GM18861 (cell line): ENCODE results near the gene JPH2.
"Not testable (repeated sequence)": the region's sequence is repeated elsewhere in the genome, so short reads cannot be mapped to it uniquely, and the experiment has no call there.

Experiments used
- ATAC-seq: cut with Tn5 transposase; IDR thresholded peaks from one replicate; pipeline ENCODE4 v1.9.1; 2021; ENCODE audit not compliant: unreplicated experiment

Gene JPH2

DNA sequence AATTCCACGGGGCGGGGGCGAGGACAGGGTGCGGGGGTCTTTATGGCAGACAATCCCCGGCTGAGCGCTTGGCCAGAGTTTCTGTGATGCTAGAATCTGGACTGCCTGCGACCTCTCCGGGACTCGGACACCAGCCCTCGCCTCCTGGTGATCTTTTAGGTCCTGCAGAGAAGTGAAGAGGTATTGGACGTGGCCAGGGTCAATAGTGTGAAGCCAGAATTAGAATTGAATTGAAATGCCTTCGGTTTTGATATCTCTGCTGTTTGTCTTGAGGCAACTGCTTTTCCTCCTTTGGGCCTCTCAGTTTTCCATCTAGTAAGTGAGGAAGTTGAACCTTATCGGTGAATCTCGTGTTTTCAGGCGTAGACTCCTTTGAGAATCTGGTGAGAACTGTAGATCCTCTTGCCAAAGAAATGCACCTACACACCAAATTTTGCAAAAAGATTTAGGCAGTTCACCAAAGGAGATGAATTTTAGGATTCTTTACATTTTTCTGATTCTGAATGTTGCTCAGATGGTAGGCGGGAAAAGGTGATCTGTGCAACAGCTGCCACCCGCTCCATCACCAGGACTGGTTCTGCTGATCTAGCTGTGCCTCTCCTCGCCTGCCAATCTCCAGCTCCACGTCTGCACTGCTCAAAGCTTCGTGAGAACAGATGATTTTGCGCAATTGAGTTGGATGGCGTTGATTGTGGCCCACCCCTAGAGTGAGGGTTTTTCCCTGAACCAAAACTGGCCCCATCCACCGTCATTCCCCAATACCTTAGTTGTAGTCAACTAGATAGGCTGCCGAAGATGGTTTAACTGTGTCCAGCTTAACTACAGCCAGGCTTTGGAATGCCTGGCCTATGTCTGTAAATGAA, 24.4 kb upstream of the JPH2 start:
- ATAC-seq = no peak

DNA sequence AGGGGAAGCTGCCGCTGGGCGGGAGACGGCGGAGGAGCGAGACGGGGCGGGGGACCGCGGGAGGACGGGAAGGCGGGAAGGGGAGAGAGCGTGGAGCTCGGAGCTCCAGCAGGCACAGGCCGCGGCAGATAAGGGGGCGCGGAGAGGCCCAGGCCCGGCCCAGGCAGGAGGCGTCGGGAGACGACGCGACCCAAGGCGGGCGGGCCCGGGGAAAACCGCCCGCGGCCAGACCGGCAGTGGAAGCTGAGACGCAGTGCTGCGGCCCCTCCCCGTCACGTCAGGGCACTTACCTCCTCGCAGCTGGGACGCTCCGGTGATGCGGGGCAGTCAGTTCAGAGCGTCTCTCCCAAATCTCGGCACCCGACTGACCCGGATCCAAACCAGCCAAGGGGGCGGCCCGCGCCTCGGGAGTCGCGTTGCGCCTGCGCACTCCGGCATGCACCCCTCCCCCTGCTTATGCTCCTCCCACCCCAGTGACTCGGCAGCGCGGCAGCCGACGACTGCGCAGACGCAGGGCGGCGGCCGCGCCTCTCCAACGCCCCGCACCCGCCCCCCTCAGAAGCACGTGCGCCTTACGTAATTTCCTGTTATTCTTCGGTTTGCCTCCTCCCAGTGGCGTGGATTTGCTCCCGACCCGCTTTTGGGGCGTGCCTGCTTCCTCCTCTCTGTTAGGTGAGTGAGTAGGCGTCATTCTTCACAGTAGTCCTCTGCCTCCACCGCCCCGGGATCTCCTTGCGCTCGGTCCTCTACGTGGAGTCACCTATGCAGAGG, 23.6 kb upstream of the JPH2 start, which contains the start of gene OSER1:
TSS of gene OSER1 (minus strand) at position 366 of the 771 bp plus-strand sequence. CDS start 3,814 bp downstream, outside the sequence.
- ATAC-seq = peak; percentile 71

DNA sequence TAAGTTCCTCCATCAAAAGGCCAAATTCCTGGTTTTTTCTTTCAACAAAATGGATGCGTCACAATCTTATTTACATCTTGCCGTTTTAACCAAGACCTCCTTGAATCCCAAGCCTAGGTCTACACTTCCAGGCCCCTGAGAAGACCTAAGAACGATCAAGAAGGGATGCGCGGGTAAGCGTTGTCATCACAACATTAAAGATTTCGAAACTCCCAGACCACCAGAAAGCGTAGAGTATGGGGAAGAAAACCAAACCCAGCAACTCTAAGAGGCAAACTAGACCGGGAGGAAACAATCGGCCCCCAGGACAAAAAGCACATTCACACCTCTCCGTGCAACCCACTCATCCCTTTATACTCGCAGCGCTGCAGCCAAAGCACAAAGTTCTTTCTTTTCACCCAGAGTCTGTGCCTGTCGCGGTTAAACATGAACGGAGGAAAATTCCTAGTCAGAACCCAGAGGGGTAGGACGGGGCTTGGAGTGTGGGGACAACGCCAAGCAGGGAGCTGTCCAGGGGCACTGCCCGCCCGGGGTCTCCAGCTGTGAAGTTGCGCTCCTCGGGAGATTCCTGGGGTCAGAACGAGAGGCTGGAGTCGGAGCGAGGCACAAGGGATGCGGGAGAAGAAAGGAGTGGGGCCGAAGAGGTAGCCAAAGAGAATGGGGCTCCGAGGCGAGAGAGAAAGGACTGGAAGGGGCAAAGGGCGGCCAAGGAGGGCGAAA, 22.9 kb upstream of the JPH2 start:
- no peak for ATAC-seq

DNA sequence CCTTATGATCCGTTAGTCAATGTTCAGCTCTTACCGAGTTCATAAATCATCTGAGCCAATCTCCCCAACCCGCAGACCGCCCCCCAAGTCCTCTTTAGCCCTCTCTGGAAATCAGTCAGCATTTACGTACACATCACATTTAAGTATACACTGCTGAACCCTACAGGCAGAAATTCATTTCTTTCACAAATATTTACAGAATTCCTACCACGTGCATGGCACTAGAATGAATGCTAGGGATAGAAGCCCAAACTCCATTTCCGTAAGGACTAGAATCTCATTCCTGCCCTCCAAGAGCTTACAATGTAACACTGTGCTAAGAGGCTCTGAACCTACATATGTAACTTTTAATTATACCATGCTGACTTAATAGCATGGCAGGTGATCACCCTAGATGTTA, 21.8 kb upstream of the JPH2 start:
- ATAC-seq = no peak

DNA sequence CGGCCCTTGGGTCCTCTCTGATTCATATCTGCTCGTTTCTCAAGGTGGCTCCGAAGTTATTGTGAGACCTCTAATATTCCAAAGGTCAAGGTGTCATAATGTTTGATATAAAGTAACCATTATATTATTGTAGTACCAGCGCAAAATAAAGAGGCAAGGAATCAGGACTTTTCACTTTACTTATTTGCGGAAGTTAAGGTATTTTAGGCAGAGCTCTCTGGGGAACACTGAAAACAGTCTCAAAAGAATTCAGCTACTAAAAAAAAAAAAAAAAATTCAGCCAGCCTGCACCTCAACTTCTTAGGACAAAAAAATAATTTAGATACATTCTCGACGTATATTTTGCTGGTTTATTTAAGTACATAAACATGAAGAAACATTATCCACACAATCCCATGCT, 21.2 kb upstream of the JPH2 start:
- no peak for ATAC-seq

DNA sequence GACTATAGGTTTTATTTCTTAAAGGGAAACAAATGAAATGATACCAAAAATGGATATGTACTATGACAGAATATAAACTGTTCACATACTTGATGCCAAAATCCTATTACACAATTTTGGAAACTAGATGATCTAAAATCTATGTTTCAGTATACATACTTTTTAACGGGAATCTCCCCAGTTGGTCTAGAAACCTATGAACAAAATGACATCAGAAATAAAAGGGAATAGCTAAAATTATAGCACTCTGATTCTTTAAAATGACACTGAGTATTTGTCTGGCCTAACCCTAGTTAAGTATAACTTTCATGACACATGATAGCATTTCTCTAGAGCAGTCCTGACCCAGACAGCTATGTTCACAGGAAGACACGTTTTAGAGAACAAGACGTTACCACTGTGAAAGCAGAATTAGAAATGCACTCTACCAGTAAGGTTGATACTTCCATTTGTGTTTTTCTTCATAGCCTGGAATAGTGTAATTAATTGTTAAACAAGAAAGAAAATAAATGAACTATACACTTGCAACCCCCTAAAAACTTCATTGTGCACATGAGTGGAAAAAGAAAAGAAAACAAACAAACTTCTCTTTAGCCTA, 20.2 kb upstream of the JPH2 start:
- ATAC-seq = no peak

DNA sequence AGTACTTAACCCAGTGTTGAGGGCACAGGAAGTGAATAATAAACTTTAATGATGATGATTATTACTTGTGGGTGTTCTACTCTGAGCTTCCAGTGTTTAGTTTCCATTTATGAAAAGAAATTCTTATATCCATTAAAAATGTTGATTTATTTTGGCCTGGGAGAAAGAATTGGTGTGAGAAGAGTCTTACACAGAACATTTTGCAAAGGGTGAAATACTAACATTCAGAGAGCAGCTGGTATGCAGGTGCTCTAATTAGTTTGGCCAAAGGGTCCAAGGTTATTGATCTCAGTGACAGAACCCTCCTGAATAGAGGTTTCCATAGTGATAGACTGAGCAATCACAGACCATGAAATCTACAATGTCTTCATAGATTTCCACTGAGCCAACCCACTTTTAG, 19.1 kb upstream of the JPH2 start:
- ATAC-seq = no peak

DNA sequence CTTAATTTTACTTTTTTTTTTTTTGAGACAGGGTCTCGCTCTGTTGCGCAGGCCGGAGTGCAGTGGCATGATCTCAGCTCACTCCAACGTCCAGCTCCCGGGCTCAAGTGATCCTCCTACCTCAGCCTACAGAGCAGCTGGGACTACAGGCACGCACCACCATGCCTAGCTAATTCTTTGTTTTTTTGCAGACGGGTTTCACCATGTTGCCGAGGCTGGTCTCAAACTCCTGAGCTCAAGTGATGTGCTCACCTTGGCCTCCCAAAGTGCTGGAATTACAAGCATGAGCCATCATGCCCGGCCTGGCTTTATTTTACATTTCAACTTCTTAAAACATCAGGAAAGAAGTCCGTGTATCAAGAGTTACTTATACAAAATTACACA, 17.8 kb upstream of the JPH2 start:
- ATAC-seq = no peak

DNA sequence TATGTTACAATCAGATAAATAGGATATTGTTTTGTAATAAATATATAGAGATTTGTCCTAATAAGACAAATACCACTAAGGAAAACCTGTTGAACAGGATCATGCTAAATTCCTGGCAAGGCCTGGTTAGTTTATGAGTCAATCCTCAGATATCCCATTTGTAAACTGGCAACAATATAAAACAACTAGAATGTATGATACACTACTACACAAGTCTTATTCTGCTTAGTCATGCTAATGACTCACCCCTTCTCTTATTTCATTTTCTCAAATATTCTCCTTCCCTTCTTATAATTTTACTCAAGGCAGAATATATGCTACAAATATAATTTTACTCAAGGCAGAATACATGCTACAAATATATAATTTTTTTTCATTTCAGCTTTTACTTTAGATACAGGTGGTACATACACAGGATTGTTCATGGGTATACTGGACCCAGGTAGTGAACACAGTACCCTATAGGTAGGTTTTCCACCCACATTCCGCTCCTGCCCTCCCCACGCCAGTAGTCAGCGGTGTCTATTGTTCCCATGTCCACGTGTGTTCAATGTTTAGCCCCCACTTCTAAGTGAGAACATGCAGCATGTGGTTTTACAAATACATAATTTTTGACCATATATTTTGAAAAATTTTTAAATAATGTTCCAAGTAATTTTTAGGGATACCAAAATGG, 17.3 kb upstream of the JPH2 start:
- no peak for ATAC-seq

DNA sequence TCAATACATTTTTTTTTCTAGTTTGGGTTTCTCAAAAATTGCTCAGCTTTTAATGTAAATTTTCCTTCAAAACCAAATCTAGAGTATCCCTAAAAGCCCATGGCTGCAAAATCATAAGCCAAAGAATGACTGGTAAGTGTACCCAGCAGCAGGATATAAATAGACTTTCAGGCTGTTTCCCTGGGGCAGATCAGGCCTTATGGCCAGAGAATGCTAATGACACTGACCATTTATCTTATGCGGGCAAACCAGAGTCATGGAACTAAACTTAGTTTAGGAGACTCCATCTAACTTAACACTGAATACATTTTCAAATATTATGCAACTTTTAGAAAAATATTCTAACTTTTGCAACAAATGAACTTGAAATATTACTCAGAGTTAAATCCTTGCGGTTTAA, 16.2 kb upstream of the JPH2 start:
- ATAC-seq = no peak

DNA sequence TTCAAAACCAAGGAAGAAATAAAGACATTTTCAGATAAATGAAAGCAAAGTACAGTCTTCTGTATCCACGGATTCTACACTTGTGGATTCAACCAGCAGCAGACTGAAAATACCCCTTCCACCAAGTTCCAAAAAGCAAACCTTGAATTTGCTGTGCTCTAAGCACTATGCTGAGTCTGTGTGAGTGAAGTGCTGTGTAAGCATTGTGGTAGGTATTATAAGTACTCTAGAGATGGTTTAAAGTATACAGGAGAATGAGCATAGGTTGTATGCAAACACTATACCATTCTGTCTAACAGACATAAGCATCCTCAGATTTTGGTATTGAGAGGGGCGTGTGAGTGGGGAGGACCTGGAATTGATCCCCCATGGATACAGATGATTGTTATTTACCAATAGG, 14.0 kb upstream of the JPH2 start:
- ATAC-seq = no peak

DNA sequence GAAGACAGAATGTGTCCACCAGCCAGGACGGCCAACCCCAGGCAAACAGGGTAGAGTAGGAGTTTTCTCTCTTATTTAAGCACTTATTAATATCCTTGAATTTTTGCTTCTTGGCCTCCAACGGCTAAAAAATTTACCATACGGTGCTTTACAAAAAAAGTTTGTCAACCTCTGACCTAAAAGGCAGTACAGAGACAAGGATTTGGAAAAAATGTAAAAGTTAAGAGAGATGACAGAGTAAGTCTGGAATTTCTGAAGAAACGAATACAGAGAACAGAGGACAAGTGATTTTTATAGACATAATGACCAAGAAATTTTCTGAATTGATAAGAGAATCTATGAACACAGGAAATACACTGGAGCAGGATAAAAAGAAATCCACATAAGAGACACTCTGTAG, 13.4 kb upstream of the JPH2 start:
- no peak for ATAC-seq

DNA sequence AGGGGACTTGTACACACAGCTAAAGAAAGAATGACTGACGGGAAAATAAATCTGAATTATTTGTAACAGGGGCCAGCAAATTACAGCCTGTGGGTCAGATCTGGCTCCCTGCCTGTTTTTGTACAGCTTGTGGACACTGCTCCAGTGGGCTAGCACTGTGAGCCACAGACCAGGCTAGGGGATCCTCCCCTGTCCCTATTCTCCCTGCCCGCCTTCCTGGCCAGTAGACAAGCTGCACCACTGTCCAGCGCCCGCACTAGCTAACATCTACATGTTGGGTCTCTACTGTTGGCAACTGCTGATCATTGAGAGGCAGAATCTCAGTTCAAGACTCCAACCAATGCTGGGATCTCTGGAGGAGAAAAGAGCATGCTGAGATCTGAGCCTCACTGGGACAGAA, 12.9 kb upstream of the JPH2 start:
- no peak for ATAC-seq

DNA sequence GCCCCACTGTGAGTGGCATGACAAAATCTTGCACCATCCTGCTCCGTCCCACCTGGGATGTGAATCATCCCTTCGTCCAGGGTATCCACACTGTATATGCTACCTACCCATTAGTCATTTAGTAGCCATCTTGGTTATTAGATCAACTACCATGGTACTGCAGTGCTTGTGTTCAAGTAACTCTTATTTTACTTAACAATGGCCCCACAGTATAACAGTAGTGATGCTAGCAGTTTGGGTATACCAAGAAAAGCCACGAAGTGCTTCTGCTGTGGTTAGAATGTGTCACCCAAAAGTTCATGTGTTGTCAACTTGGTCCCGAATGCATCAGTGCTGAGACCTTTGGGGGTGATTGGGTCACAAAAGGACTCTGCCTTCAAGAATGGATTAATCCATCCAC, 11.9 kb upstream of the JPH2 start:
- no peak for ATAC-seq

DNA sequence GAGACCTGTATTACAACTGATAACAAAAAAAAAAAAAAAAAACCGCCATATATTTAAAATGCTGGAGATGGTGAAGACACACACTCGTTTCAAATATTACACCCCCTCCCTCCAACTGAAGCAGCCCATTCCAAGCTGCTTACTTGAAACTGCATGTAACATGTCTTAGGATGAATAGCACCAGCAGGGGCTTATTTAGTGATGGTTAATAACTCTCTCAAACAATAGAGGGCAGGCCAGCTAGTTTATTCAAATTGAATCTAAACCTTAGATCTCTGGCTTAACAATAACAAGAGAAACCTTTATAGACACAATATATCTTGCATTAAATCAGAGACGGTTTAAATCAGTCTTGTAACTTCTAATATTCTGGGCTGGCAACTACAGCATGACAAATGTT, 9.3 kb upstream of the JPH2 start:
- no peak for ATAC-seq

DNA sequence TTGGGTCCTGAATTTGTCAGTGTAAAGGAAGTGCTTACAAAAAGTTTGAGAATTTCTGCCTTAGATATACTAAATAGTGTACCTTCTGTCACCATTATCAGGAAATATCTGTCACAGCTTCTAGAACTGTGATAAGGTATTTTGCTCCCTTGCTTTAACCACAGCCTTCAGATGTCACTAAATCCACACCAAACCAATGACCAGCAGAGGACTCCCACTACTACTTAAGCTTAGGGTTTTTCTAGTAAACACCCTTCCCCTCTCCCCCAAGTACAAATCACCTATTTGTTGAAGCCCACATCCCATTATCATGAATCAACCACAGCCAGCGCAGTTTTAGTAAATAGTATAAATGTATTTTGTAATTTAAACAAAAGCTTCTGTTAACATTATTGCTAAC, 8.6 kb upstream of the JPH2 start:
- no peak for ATAC-seq

DNA sequence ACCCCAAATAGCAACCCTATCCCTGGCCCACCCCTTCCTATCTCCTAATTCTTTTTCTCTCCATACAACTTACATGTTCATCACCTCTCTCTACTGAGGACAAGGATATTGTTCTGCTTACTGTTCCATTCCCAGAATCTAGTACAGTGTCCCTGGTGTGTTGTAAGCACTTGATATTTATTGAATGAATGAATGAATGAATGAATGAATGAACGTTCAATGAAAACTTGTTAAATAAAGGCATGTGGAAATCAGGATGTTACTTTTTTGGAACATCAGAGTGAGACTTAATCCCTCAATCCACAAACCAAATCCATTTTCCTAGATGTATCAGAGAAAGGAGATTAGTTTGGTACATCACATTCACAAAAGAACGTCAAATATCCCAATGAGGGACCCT, 6.8 kb upstream of the JPH2 start:
- no peak for ATAC-seq

DNA sequence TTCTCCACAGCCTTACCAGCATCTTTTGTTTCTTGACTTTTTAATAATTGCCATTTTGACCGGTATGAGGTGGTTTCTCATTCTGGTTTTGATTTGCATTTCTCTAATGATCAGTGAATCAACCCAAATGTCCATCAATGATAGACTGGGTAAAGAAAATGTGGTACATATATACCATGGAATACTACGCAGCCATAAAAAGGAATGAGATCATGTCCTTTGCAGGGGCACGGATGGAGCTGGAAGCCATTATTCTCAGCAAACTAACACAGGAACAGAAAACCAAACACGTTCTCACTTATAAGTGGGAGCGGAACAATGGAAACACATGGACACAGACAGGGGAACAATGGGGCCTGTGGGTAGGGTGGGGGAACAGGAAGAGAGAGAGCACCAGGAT, 4.7 kb upstream of the JPH2 start:
- ATAC-seq = not testable (repeated sequence)

DNA sequence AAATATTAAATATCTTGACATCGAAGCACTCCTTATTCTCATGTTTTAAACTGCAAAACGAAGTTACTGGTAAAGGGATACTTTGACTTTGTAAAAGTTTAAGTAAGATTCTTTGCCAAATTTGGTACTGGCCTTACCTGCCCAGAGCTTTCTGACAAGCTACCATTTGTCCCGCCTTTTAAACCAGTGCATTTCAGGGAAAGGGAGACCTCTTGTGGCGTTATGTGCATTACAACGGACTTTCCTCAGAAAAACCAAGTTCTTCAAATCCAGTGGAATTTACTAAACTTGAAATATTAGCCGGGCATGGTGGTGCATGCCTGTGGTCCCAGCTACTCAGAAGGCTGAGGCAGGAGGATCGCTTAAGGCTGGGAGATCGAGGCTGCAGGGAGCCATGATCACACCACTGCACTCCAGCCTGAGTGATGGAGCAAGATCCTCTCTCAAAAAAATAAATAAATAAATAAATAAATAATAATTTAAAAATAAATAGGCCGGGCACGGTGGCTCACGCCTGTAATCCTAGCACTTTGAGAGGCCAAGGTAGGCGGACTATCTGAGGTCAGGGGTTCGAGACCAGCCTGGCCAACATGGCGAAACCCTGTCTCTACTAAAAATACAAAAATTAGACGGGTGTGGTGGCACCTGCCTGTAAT, 3.3 kb upstream of the JPH2 start:
- ATAC-seq = not testable (repeated sequence)

DNA sequence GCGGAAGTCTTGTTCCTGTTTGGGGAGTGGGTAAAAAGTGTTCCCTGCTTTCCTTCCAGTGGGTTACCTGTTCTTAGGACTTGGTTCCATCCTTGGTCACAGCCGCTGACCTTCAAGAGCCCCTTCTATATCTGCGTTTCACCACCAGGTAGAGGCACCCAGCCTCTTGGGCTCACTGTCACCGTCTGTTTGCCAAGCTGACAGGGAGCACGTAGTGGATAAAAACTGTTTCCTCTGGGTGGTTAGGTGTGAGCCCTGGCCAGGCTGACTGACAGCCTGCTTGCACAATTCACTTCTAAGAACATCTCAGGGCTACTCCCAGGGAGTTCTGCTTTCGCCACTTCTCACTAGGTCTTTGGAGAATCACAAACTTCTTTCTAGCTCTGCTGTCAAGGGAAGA, 1.8 kb upstream of the JPH2 start:
- ATAC-seq = no peak
